Measurements from ENCODE around the gene CHST5. TPM values are rescaled to one million over a fixed set of nuclear protein-coding genes. Genes with fewer than 3 reads are reported as not detected.

The CHST5 gene
- total and polyA plus RNA-seq, 9 of the 15 experiments (the other 6 are each of a cell fraction or from before 2014, with no cell fraction given): 0.06 to 0.21 (median 0.14) TPM; not detected in 5

DNA sequence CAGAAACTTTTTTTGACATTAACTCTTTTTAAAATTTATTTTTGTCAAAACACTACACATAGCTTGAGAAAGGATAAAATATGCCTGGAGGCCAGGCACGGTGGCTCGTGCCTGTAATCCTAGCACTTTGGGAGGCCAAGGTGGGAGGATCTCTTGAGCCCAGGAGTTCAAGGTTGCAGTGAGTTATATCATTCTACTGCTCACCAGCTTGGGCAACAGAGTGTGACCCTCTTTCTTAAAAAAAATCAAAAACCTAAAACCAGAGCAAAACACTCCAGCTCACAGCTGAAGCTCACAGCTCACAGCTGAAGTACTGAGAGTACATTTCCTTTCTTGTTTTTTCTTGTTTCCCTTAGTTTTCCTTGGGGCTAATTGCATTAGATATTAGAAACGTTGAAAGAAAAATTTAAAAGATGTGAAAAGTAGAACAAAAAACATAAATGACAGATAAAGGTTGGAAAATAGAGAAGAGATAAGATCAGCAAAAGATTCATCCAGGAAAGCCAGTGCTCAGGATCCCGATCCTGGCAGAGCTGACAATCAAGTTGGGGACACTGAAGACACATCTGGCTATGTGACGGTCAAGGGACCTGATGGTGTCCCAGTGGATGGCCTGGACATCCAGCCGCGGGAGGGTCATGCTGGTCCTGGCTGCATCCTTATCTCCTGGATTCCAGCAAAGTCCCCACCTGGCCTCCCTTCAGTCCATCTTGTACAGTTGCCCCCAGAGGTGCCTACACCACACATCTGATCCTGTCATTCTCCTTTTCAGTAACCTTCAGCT is 50.5 kb downstream of the CHST5 start:
- H3K9me1 ChIP-seq (ENCODE audit: control insufficient read depth, insufficient read depth, low read length): no peaks in the 10 kb centered on the region
- WGBS (ENCODE audit: insufficient coverage, low coverage, missing lambda C conversion rate): 4% methylated on average over 7 of the region's 7 CpGs
- no peak overlapping the region for H3K4me3 ChIP-seq
- H3K27me3 ChIP-seq (ENCODE audit: control insufficient read depth in 2 of 2, insufficient read depth in 2 of 2, low read length in 2 of 2): peaks cover 5 to 46% of the 10 kb centered on the region in 2 experiments; a peak in 4 of 5 replicates
- DNase-seq (ENCODE audit: extremely low read depth in 1 of 4, low spot score in 3 of 4) (no peak), FAIRE-seq (no peak), ATAC-seq (no peak)
- TF ChIP-seq DIDO1 (tag; IDR thresholded peaks at IDR 0.05; ENCODE audit: low read depth) (no peak), TSC22D4 (tag; IDR thresholded peaks at IDR 0.05) (no peak), FOXA3 (CRISPR knock-in tag; conservative IDR thresholded peaks at IDR 0.05 in 1 of 2, IDR thresholded peaks at IDR 0.05 in 1 of 2) (no peak), ZNF184 (CRISPR knock-in tag; IDR thresholded peaks at IDR 0.05) (no peak), KDM4B (IDR thresholded peaks at IDR 0.05; ENCODE audit: borderline replicate concordance in 2 of 2, low read depth in 1 of 2) (no peak), RB1 (IDR thresholded peaks at IDR 0.05; ENCODE audit: low read depth) (no peak)
- TF ChIP-seq, protein P1, sequence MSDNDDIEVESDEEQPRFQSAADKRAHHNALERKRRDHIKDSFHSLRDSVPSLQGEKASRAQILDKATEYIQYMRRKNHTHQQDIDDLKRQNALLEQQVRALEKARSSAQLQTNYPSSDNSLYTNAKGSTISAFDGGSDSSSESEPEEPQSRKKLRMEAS (CRISPR knock-in tag; IDR thresholded peaks at IDR 0.05): no peak
- no peak overlapping the region for H3K9ac ChIP-seq (ENCODE audit: insufficient read depth in 1 of 2, low read depth in 2 of 2, low read length in 2 of 2)
- ChIA-PET POLR2A (interaction anchor here (0.8 kb wide), 2 partner anchors 26 to 150 kb away, joined by 3 to 4 read pairs; no protein-coding TSS in a partner anchor), CTCF (ENCODE audit: low intra/inter-chr PET ratio) (no interaction called here)
- no peaks in the 10 kb centered on the region for H3K4me1 ChIP-seq (replicated peaks in 1 of 2; ENCODE audit: control insufficient read depth in 2 of 2, insufficient read depth in 2 of 2, low read length in 2 of 2)
- H3K9me3 ChIP-seq (replicated peaks; ENCODE audit: control insufficient read depth, insufficient read depth, low read depth, low read length): no peaks in the 10 kb centered on the region
- BruUV-seq (replicated peaks): no TSS peak
- H3K4me2 ChIP-seq (ENCODE audit: insufficient read depth, low read length): no peak overlapping the region
- intact Hi-C loops (cut with micrococcal nuclease): no loop called here
- H4K20me1 ChIP-seq (replicated peaks; ENCODE audit: control insufficient read depth, insufficient read depth, low read length): no peaks in the 10 kb centered on the region
- in situ Hi-C loops (cut with MboI): no loop called here
- H3K79me2 ChIP-seq (ENCODE audit: control insufficient read depth, insufficient read depth, low read length): no peaks in the 10 kb centered on the region
- H3K27ac ChIP-seq (ENCODE audit: extremely low read depth, low read depth, low read length): no peak overlapping the region
- H3K36me3 ChIP-seq (ENCODE audit: control insufficient read depth, insufficient read depth, low read length): no peaks in the 10 kb centered on the region
- no peak overlapping the region for H2AFZ ChIP-seq (ENCODE audit: low read depth, low read length)

All from K562 (cell line).